Osteocyte (in vitro differentiated cells): ENCODE results near the gene GPD1. TPM values are rescaled to one million over a fixed set of nuclear protein-coding genes. Genes with fewer than 3 reads are reported as not detected.

Experiments
- DNase-seq: peaks from one replicate; pipeline ENCODE4 v3.0.0; 2021; ENCODE audit warnings: mixed read lengths; ENCODE audit not compliant: unreplicated experiment; ENCODE audit errors: extremely low spot score
- H3K27ac Mint-ChIP-seq: one replicate; pipeline ENCODE4 v1.8.0; 2021; ENCODE audit warnings: mild to moderate bottlenecking, mixed read lengths; ENCODE audit not compliant: unreplicated experiment
- H3K27me3 Mint-ChIP-seq: one replicate; pipeline ENCODE4 v1.8.0; 2021; ENCODE audit warnings: mixed read lengths; ENCODE audit not compliant: unreplicated experiment
- H3K36me3 Mint-ChIP-seq: one replicate; pipeline ENCODE4 v1.8.0; 2021; ENCODE audit warnings: mixed read lengths; ENCODE audit not compliant: unreplicated experiment
- H3K4me1 Mint-ChIP-seq: one replicate; pipeline ENCODE4 v1.8.0; 2021; ENCODE audit warnings: mixed read lengths; ENCODE audit not compliant: unreplicated experiment
- H3K4me3 Mint-ChIP-seq: one replicate; pipeline ENCODE4 v1.8.0; 2021; ENCODE audit warnings: mild to moderate bottlenecking, moderate library complexity, mixed read lengths; ENCODE audit not compliant: unreplicated experiment
- H3K9me3 Mint-ChIP-seq: one replicate; pipeline ENCODE4 v1.8.0; 2021; ENCODE audit warnings: mixed read lengths; ENCODE audit not compliant: unreplicated experiment
- CTCF ChIP-seq: fragments of 200-600 bp; sonication (generic); IDR thresholded peaks from 2 replicates; pipeline ENCODE4 v1.5.0; 2021; ENCODE audit warnings: antibody characterized with exemption, mild to moderate bottlenecking, moderate library complexity
- total RNA-seq: library from RNA; stranded (reverse); gene quantifications from 2 replicates; pipeline ENCODE4 v1.2.1, GENCODE V29; 2021

Gene GPD1
- total RNA-seq, 1 donor from 2014 or later, result 0.43 TPM

- no peaks in the 10 kb centered on the region for H3K9me3 Mint-ChIP-seq
Observed at GRCh38 chr12:50073712-50074111, 30.1 kb upstream of the GPD1 start.

DNA sequence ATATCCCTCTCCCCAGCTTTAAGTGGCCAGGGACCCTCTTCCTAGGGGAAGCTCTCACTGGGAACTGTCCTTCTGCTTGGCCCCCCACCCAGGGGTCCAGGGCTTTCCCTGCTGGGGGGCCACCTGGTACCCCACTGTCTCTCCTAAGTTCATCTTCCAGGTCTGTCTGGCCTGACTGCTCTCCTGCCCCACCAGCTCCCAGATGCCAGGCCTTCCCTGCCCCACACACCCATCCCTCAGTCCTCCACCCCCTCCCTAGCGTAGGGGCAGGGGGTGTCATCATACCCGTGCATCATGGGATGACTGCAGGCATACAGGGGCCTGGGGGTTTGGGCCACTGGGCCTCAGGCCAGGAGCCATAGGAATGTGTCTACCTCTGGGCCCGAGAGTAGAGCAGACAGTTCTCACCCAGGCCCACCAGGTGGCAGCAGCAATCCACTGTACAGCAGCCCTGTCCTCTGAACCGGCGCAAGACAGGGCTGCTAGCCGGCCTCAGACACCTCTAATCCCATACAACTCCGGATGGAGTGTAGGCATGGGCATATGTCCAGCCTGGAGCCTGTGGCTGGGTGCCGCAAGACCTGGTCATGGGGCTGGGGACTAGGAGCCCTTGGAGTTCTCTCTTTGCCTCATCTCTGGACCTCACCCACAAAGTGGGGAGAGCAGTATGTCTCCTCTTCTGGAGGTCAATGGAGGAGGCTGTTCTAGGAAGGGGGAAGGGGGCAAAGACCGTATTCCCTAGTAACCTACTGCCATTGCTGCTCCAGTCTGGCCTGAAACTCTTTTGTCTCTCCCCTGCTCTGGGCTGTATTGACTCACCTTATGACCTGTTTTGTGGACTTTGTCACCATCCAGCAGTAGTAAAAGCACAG lies 28.6 kb upstream of the GPD1 start:
- H3K27me3 Mint-ChIP-seq, result no peaks in the 10 kb centered on the region
- DNase-seq, result peak; percentile 95
- H3K4me3 Mint-ChIP-seq, result no peak overlapping the region
- H3K27ac Mint-ChIP-seq, result peak overlapping the region; percentile 68
- H3K4me1 Mint-ChIP-seq, result peaks cover 10% of the 10 kb centered on the region
- no peaks in the 10 kb centered on the region for H3K9me3 Mint-ChIP-seq
- H3K36me3 Mint-ChIP-seq, result no peaks in the 10 kb centered on the region
- TF ChIP-seq CTCF, result peak; percentile 95

More at GRCh38 chr12:50073712-50074111, 30.1 kb upstream of the GPD1 start:
- no peaks in the 10 kb centered on the region for H3K36me3 Mint-ChIP-seq
- peaks cover 13% of the 10 kb centered on the region for H3K4me1 Mint-ChIP-seq
- no peak for DNase-seq
- no peak overlapping the region for H3K4me3 Mint-ChIP-seq
- no peak for TF ChIP-seq CTCF
- no peak overlapping the region for H3K27ac Mint-ChIP-seq
- no peaks in the 10 kb centered on the region for H3K27me3 Mint-ChIP-seq

- peaks cover 4% of the 10 kb centered on the region for H3K4me1 Mint-ChIP-seq
- H3K27me3 Mint-ChIP-seq, result no peaks in the 10 kb centered on the region
- H3K36me3 Mint-ChIP-seq, result no peaks in the 10 kb centered on the region
- H3K4me3 Mint-ChIP-seq, result no peak overlapping the region
- no peak overlapping the region for H3K27ac Mint-ChIP-seq
- no peak for DNase-seq
- H3K9me3 Mint-ChIP-seq, result no peaks in the 10 kb centered on the region
- no peak for TF ChIP-seq CTCF
Observed at GRCh38 chr12:50075808-50076170, 28.0 kb upstream of the GPD1 start.

DNA sequence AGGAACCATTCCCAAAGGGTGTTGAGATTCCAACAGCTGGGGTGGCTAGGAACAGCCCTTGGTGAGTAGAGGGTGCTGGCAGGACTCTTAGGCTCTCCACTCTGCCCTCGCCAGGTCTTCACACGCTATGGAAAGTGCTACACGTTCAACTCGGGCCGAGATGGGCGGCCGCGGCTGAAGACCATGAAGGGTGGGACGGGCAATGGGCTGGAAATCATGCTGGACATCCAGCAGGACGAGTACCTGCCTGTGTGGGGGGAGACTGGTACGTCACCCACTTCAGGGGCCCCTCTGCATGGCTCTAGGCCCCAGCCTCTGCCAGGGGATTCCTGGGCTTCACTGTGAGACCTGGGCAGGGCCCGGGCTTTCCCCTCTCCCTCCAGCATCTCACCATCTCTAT lies 26.7 kb upstream of the GPD1 start:
- H3K4me3 Mint-ChIP-seq, result no peak overlapping the region
- H3K36me3 Mint-ChIP-seq, result no peaks in the 10 kb centered on the region
- H3K9me3 Mint-ChIP-seq, result no peaks in the 10 kb centered on the region
- no peak for DNase-seq
- H3K4me1 Mint-ChIP-seq, result peaks cover 2% of the 10 kb centered on the region
- no peaks in the 10 kb centered on the region for H3K27me3 Mint-ChIP-seq
- TF ChIP-seq CTCF, result no peak
- no peak overlapping the region for H3K27ac Mint-ChIP-seq

DNA sequence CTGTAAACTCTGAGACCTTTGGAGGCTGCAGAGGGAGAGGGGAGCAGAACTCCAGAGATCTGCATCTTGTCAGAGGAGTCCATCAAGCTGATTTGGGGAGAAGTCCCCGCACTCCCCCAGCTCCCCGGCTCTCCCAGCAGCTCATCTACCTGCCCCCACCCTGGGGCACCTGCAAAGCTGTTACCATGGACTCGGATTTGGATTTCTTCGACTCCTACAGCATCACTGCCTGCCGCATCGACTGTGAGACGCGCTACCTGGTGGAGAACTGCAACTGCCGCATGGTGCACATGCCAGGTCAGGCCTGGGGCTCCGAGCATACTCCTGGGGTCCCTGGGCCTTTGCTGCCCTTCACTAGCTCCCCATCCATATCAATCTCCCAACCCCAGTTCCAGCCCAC lies 25.5 kb upstream of the GPD1 start:
- H3K9me3 Mint-ChIP-seq, result no peaks in the 10 kb centered on the region

More for the DNA sequence above, 25.5 kb upstream of the GPD1 start:
- TF ChIP-seq CTCF, result no peak
- Mint-ChIP-seq H3K36me3 (no peaks in the 10 kb centered on the region), H3K27ac (no peak overlapping the region), H3K4me1 (peaks cover 2% of the 10 kb centered on the region), H3K27me3 (no peaks in the 10 kb centered on the region), H3K4me3 (no peak overlapping the region)
- DNase-seq, result no peak
